GM19328 (cell line): Measurements from ENCODE around the gene TLCD1.
"Not testable (repeated sequence)": the region's sequence is repeated elsewhere in the genome, so short reads cannot be mapped to it uniquely, and the experiment has no call there.

Source experiments
- ATAC-seq: cut with Tn5 transposase; IDR thresholded peaks from one replicate; pipeline ENCODE4 v1.9.1; 2021; ENCODE audit warnings: mild to moderate bottlenecking, moderate library complexity; ENCODE audit not compliant: unreplicated experiment

The TLCD1 gene

GRCh38 chr17:28733346-28733745 lies 7.3 kb upstream of the TLCD1 start:
- ATAC-seq, result no peak

GRCh38 chr17:28729950-28730330 lies 3.9 kb upstream of the TLCD1 start:
- ATAC-seq, result no peak

DNA sequence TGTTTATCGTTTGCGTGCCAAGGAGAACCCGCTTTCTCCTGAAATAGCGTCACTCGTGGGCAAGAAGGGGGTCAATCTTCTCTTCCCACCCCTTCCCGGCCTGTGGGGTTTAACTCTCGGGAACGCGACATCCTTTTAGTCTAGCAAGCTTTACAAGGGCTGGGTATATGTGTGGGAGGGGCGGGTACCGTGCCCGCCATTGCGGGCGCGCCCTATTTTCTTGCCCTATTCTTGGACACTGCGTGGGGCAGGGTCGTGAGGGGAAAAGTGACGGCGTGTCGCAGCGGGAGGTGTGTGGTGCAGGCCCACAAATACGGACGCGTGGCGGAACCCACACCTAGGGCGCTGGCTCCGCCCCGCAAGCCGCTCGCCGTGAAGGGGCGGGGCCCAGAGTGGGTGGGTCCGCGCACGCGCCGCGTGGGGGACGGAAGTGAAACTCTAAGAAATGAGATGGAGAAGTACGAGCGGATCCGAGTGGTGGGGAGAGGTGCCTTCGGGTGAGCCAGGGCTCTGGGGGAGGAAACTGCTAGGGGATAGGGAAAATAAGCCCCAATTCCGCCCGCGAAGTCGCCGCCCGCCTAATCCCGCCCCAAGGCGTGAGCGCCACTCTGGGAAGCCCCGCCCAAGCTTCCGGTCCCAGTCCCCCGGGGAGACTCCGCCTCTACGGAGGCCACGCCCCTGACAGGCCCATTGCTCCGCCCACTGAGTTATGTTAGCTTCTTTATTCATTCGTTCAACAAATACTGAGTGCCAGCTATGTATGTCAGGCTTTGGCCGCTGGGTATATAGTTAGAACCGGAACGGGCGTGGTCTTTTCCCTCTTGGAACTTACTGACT lies 2.5 kb upstream of the TLCD1 start, which contains the start of gene NEK8:
Gene NEK8, plus strand, starts transcription at position 425 of the 837 bp plus-strand sequence. Its CDS starts 26 bp downstream, at position 451.
- ATAC-seq, result peak; percentile 34

- no peak for ATAC-seq
Measured at GRCh38 chr17:28726627-28727491, 826 bp upstream of the TLCD1 start.

- no peak for ATAC-seq
Measured at GRCh38 chr17:28725660-28726225, 290 bp downstream of the TLCD1 start.

DNA sequence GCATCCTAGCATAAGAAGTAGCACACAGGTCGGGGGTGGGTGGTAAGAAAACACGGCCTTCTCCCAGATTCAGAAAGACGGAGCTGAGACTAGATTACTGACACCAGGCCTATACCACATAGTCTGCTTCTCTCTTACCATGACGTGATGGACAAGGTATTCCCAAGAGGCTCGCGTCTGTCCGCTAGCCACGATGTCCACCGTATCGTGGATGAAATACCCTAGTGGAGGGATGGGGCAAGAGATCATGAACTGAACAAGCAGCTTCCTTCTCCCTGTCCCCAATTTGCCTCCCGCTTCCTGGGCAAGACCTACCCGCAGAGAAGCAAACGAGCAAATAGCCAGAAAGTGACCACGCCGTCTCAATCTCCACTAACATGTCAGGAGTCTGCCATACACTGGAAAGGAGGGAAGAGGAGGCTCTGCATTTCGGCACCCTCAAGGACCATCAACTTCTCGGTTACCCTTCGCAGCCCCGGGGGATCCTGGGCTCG lies 820 bp downstream of the TLCD1 start:
- ATAC-seq, result no peak

- no peak for ATAC-seq
Measured at GRCh38 chr17:28724500-28725165, 1.4 kb downstream of the TLCD1 start.

- ATAC-seq, result not testable (repeated sequence)
Measured at GRCh38 chr17:28723836-28724499, 2.1 kb downstream of the TLCD1 start.

DNA sequence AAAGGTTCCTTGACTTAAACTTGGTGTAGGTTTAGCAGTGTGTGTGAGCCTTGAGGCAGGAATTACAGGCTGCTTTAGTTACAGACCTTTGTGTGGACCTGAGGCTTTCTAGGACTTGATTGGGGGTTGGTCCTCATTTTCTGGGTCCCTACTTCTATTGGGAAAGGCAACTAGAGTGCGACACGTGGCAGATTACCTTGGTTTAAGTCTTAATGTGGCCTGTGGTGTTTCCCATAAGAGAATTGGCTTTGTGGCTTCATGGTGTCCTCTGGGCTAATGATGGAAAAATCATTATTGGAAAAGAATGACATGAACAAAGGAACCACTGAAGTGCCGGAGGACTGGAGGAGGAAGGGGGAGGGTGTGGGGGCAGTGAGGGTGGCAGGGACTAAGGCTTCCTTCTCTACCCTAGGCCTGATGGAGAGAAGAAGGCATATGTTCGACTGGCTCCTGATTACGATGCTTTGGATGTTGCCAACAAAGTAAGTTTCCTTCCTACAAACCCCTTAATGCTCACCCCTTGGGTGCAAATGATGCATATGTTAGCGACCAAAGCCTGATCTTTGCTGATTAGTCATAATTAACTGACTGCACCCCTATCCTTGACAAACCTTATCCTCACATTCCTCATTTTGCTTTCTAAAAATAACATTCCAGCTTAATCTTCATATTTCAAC lies 2.7 kb downstream of the TLCD1 start:
- no peak for ATAC-seq

DNA sequence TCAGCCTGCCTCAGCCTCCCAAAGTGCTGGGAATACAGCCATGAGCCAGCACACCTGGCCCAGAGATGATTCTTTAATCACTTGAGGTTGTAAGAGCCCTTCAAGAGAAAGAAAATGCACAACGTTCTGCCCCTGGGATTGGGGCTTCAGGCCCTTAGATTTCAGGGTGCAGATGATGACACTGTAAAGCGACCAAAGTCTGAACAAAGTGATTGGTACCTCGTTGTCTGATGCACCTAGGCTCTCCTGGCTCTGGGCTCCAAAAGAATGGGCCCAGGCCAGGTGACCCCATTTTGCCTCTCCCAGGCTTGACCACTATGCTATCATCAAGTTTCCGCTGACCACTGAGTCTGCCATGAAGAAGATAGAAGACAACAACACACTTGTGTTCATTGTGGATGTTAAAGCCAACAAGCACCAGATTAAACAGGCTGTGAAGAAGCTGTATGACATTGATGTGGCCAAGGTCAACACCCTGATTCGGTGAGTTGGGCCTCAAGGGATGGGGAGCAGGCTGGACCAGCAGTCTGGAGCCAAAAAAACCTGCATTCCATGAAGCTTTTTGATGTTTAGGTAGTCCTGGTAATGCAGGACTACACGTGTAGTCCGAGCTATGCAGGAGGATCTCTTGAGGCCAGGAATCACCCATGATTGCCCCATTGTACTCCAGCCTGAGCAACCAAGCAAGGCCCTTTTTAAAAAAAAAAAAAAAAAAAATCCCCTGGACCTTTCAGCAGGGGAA lies 3.4 kb downstream of the TLCD1 start:
- no peak for ATAC-seq

- ATAC-seq, result not testable (repeated sequence)
Measured at GRCh38 chr17:28720997-28721329, 5.1 kb downstream of the TLCD1 start.

DNA sequence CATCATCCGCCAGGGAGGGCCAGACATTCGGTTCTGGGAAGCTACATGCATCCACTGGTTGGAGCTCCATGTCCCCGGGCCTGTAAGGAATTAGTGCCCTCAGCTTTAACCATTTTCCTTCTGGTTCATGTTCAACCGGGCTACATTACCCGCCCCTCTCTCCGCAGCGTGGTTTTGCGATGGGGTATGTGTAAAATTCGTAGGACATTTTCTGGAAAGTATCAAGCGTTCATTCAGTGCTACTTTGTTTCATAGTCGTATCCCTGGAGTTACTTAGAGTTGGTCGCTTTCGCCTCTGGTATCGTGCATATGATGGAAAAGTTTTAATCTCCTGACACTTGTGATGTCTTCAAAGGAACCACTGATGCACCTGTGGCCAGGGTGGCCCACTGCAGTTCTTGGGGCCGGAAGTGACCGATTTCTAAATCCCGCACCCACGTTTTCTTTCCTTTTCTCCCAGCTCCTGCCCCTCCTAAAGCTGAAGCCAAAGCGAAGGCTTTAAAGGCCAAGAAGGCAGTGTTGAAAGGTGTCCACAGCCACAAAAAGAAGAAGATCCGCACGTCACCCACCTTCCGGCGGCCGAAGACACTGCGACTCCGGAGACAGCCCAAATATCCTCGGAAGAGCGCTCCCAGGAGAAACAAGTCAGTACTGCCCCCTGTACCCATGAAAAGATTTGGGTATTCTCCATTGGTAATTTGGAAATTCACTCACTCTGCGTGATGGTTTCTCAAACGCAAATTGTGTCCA lies 5.6 kb downstream of the TLCD1 start:
- ATAC-seq, result no peak

- no peak for ATAC-seq
Measured at GRCh38 chr17:28719021-28719433, 7.0 kb downstream of the TLCD1 start.

GRCh38 chr17:28718333-28719020 lies 7.6 kb downstream of the TLCD1 start:
- ATAC-seq, result no peak

DNA sequence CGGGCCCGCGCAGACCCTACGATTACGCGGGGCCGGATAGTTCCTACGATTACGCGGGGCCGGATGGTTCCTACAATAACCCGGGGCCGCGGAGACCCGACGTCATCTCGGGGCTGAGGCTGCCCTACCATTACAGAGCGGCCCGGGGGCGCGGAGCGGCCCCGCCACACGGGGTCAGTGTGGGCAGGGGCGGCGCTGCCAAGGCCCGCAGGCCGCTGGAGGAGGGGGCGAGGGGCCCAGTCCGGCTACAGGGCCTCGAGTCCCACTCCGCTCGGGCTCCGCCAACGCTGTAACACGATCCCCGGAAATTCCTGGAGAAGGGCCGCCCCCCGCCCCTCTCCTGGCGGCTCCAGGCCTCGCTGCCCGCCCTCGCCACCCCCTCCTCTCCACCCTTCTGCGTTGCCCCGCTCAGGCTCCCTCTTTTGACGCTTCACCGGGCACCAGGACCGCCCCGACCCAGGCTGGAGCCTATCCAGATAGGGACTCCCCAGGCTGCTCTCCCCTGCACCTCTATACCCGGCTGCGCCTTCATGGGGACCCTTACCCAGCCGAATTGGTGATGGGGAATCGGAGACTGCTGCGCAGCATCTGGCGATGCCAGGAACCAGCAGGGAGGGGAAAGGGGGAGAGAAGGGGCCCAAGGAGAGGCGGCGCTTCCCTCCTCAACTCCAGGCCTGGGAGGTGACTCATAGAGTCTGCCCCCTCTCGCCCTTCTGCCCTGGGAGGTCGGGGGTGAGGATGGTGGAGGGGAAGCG lies 8.3 kb downstream of the TLCD1 start, which contains the start of gene RAB34:
Gene RAB34, minus strand, starts transcription at position 291 of the 755 bp plus-strand sequence. CDS start 602 bp downstream, outside the sequence.
- no peak for ATAC-seq

GRCh38 chr17:28716740-28717577 lies 9.1 kb downstream of the TLCD1 start:
- no peak for ATAC-seq
